DMS153 treated with DMSO at 0.1 percent for 48 hours (cell line): ENCODE data around the gene SPHK1.

Experiments used
- DNase-seq: peaks from one replicate; lab custom pipeline; 2025; ENCODE audit not compliant: unreplicated experiment; lab: John Stamatoyannopoulos, UW

The SPHK1 gene

GRCh38 chr17:76431509-76431908 is 47.1 kb downstream of the SPHK1 start:
- DNase-seq, result no peak

- no peak for DNase-seq
These were observed 47.6 kb downstream of the SPHK1 start for GRCh38 chr17:76432004-76432403.

GRCh38 chr17:76432712-76433336 is 48.4 kb downstream of the SPHK1 start:
- DNase-seq, result no peak

GRCh38 chr17:76433693-76434092 is 49.3 kb downstream of the SPHK1 start:
- no peak for DNase-seq

GRCh38 chr17:76434870-76435269 is 50.5 kb downstream of the SPHK1 start:
- DNase-seq, result no peak

- no peak for DNase-seq
These were observed 51.3 kb downstream of the SPHK1 start for GRCh38 chr17:76435751-76436150.
